ENCODE results near the gene SEMA5B.

- TF ChIP-seq CTCF (conservative IDR thresholded peaks at IDR 0.05; ENCODE audit: low read length) (no peak), EZH2phosphoT487 (IDR thresholded peaks at IDR 0.05; ENCODE audit: borderline replicate concordance, low read depth, low read length) (no peak)
Observed at GRCh38 chr3:123038751-123039150, 11.2 kb upstream of the SEMA5B start.
